Fibroblast of pulmonary artery (primary cell): Measurements from ENCODE around the gene S100A13.
"Not testable (repeated sequence)": the region's sequence is repeated elsewhere in the genome, so short reads cannot be mapped to it uniquely, and the experiment has no call there.

Source experiments
- DNase-seq: peaks from one replicate; pipeline ENCODE4 v3.0.0-alpha.2; 2010; ENCODE audit warnings: low read depth
- H3K4me3 ChIP-seq: replicated peaks from 2 replicates; pipeline ENCODE4 v1.5.1; 2011; ENCODE audit warnings: low read depth, mild to moderate bottlenecking, control low read depth, low read length, moderate library complexity
- TF ChIP-seq, protein P1 (sequence below): IDR thresholded peaks from 2 replicates; pipeline ENCODE4 v1.5.1; 2011; ENCODE audit warnings: mild to moderate bottlenecking, control low read depth, low read length, inconsistent platforms; ENCODE audit errors: missing control alignments

The S100A13 gene

DNA sequence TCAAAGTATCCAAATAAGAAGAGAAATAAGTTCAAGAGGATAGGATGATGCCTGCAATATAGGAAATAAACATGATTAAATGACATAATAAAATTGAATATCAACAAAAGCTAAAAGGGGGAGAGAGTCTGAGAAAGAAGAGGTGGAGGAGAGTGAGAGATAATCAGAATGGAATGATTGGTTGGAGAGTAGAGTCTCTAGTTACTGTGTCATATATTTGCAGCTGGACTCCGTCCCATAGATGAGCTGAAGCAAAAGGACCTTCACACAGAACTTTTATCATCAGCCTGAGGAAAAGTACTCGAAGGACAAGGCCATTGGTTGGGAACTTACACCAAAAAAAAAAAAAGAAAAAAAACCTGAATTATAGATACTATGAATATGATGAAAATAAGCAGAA is 38.8 kb downstream of the S100A13 start:
- TF ChIP-seq, protein P1, sequence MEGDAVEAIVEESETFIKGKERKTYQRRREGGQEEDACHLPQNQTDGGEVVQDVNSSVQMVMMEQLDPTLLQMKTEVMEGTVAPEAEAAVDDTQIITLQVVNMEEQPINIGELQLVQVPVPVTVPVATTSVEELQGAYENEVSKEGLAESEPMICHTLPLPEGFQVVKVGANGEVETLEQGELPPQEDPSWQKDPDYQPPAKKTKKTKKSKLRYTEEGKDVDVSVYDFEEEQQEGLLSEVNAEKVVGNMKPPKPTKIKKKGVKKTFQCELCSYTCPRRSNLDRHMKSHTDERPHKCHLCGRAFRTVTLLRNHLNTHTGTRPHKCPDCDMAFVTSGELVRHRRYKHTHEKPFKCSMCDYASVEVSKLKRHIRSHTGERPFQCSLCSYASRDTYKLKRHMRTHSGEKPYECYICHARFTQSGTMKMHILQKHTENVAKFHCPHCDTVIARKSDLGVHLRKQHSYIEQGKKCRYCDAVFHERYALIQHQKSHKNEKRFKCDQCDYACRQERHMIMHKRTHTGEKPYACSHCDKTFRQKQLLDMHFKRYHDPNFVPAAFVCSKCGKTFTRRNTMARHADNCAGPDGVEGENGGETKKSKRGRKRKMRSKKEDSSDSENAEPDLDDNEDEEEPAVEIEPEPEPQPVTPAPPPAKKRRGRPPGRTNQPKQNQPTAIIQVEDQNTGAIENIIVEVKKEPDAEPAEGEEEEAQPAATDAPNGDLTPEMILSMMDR, result no peak

DNA sequence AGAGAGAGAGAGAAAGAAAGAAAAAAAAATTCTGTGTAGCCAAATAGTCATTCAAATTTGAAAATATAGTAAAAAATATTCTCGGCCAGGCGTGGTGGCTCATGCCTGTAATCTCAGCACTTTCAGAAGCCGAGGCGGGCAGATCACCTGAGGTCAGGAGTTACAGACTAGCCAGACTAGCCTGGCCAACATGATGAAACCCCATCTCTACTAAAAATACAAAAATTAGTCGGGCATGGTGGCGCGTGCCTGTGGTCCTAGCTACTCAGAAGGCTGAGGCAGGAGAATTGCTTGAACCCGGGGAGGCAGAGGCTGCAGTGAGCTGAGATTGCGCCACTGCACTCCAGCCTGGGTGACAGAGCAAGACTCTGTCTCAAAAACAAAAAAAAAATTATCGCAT is 39.3 kb downstream of the S100A13 start:
- not testable (repeated sequence) for H3K4me3 ChIP-seq, DNase-seq

More for the DNA sequence above, 38.8 kb downstream of the S100A13 start:
- H3K4me3 ChIP-seq, result no peak overlapping the region
- no peak for DNase-seq

DNA sequence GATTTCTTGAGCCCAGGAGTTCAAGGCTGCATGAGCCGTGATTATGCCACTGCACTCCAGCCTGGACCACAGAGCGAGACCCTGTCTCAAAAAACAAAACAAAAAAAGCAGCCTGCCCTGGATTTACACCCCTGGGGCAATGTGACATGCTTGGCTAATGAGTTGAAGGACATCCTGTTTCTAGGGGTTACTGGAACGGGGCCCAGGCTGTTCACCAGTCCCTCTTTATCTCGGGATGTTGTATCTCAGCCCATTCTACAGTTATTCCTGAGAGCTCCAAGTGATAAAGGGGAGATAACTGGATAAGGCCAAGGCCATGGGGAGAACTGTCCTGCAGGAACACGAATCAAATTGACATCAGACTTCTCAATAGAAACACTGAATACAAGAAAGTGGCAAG is 40.0 kb downstream of the S100A13 start:
- DNase-seq, result no peak
- H3K4me3 ChIP-seq, result no peak overlapping the region
- TF ChIP-seq, protein P1, result no peak

DNA sequence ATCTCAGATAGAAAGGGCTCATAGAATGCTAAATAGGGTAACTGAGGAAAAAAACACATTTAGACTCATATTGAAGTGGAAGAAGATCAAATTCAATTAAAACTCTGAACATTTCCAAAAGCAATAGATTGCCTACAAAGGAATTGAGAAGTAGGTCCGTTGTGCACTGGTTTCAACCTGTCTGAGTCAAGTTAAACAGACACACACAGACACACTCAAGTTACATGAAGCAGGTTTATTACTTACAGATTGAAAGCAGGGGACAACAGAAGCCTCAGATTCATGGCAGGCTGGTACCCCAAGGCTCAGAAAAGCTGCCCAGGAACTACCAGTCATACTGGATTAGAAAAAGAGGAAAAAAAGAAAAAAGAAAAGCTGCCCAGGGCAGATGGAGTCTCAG is 41.0 kb downstream of the S100A13 start:
- TF ChIP-seq, protein P1, result no peak
- no peak overlapping the region for H3K4me3 ChIP-seq
- no peak for DNase-seq

DNA sequence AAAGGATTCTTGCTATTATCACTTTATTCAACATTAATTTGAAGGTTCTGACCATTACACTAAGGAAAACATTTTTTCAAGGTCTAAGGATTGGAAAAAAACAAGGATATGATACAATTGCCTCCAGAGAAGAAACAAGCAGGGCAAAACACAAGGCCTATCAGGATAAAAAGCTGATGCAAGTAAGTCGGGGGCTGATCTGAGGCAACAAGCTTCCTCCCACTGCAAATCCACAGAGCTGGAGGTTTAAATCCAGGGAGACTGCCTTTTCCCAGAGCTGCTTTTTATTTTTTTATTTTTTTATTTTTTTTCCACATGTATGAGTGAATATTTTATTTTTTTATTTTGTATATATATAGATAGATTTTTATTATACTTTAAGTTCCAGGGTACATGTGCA is 42.3 kb downstream of the S100A13 start:
- H3K4me3 ChIP-seq, result no peak overlapping the region
- TF ChIP-seq, protein P1, result no peak
- DNase-seq, result no peak

DNA sequence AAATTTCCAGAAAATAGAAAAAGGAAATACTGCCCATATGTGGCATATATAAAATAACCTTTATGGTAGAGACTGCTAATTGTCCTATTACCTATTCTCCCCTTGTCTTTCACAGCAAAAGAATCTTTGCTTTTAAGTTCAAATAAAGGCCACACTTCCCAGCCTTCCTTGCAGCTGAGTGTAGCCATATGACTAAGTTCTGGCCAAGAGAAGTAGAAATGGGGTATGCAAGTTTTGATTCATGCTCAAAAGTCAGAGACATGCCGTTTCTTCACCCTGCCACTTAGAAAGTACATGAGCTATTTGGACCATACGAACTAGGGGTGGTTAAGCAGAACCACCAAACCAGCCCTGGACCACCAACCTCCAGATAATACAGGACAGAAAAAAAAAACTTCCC is 43.3 kb downstream of the S100A13 start:
- H3K4me3 ChIP-seq, result no peak overlapping the region
- TF ChIP-seq, protein P1, result no peak
- no peak for DNase-seq

DNA sequence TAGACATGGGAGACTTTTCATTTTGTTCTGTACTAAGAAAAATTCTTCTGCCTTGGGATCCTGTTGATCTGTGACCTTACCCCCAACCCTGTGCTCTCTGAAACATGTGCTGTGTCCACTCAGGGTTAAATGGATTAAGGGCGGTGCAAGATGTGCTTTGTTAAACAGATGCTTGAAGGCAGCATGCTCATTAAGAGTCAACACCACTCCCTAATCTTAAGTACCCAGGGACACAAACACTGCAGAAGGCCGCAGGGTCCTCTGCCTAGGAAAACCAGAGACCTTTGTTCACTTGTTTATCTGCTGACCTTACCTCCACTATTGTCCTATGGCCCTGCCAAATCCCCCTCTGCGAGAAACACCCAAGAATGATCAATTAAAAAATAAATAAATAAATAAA is 43.8 kb downstream of the S100A13 start:
- H3K4me3 ChIP-seq, result not testable (repeated sequence)

DNA sequence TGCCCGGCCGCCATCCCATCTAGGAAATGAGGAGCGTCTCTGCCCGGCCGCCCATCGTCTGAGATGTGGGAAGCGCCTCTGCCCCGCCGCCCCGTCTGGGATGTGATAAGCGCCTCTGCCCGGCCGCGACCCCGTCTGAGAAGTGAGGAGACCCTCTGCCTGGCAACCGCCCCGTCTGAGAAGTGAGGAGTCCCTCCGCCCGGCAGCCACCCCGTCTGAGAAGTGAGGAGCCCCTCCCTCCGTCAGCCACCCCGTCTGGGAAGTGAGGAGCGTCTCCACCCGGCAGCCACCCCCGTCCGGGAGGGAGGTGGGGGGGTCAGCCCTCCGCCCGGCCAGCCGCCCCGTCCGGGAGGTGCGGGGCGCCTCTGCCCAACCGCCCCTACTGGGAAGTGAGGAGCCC is 44.5 kb downstream of the S100A13 start:
- DNase-seq, H3K4me3 ChIP-seq: not testable (repeated sequence)

More for the DNA sequence above, 43.8 kb downstream of the S100A13 start:
- not testable (repeated sequence) for DNase-seq

DNA sequence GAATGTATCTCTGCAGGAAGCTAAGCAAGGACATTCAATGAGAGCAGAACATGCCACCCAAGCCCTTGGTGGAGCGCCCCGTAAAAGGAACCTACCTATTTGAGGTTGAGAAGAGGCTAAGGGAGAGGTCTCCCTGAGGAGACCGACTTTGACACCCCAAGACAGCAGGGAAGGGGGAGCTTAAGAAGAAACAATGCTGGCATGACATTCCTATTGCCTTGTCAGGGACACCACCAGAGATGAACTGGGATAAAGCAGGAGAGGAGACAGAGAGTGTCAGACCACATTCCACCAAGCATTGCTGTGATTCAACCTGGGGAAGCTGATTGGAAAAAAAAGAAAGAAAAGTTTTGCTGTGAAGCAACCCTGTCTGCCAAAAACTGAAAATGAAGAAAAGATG is 48.4 kb downstream of the S100A13 start:
- no peak overlapping the region for H3K4me3 ChIP-seq
- DNase-seq, result no peak
- TF ChIP-seq, protein P1, result no peak
